ENCODE results near the gene RIPPLY1. TPM values are rescaled to one million over a fixed set of nuclear protein-coding genes. Genes with fewer than 3 reads are reported as not detected.

Gene RIPPLY1
- total RNA-seq, 1 experiment from 2014 or later, result not detected

GRCh38 chrX:106894978-106895452 is 8.1 kb downstream of the RIPPLY1 start:
- CTCF ChIA-PET, result interaction anchor here (1.1 to 1.3 kb wide), 2 partner anchors 65 to 999 kb away, joined by 5 to 7 read pairs; no protein-coding TSS in a partner anchor
- Histone ChIP-seq H3K9me2 (ENCODE audit: insufficient read depth) (no peaks in the 10 kb centered on the region), H3K4me3 (no peak overlapping the region), H3K4me2 (peak overlapping the region; percentile 61), H3K27ac (peak overlapping the region; percentile 62), H3K4me1 (replicated peaks; ENCODE audit: insufficient read depth) (peaks cover 41% of the 10 kb centered on the region), H3F3A (ENCODE audit: insufficient read depth, low read depth) (peaks cover 7% of the 10 kb centered on the region; the same call in 1 of the 2 replicates), H3K79me2 (ENCODE audit: low read depth) (no peaks in the 10 kb centered on the region), H3K36me3 (ENCODE audit: low read depth) (no peaks in the 10 kb centered on the region), H3K9me3 (ENCODE audit: insufficient read depth, low read depth) (no peaks in the 10 kb centered on the region), H4K20me1 (ENCODE audit: insufficient read depth) (no peaks in the 10 kb centered on the region), H2AFZ (peak overlapping the region; percentile 48; the same call in 1 of the 2 replicates), H3K27me3 (ENCODE audit: insufficient read depth, low read depth) (no peaks in the 10 kb centered on the region)
- intact Hi-C loops (cut with micrococcal nuclease; ENCODE audit: unreplicated experiment), result loop anchor here (2.0 to 10.0 kb wide), 8 partner anchors 60 to 1177 kb away; partner anchors contain the start of genes NCBP2L, RBM41 and TSC22D3
- no peak for TF ChIP-seq CTCF (conservative IDR thresholded peaks at IDR 0.05)
- TF ChIP-seq EZH2 (IDR thresholded peaks at IDR 0.05; ENCODE audit: low read depth), result no peak
- BruUV-seq (replicated peaks), result no TSS peak
- POLR2A ChIA-PET (ENCODE audit: unreplicated experiment), result no interaction called here
- peak; percentile 43 to 82 for DNase-seq

- no peaks in the 10 kb centered on the region for H4K20me1 ChIP-seq (ENCODE audit: insufficient read depth)
- H3K79me2 ChIP-seq (ENCODE audit: low read depth), result no peaks in the 10 kb centered on the region
- H3K36me3 ChIP-seq (ENCODE audit: low read depth), result no peaks in the 10 kb centered on the region
- peak overlapping the region; percentile 61 for H3K4me2 ChIP-seq
- ChIA-PET POLR2A (ENCODE audit: unreplicated experiment) (interaction anchor here (0.6 kb wide), 2 partner anchors 10 to 20 kb away, joined by 3 to 11 read pairs; no protein-coding TSS in a partner anchor), CTCF (interaction anchor here (1.1 to 1.3 kb wide), 2 partner anchors 65 to 1000 kb away, joined by 5 to 7 read pairs; no protein-coding TSS in a partner anchor)
- peak overlapping the region; percentile 62 for H3K27ac ChIP-seq
- no peaks in the 10 kb centered on the region for H3K9me2 ChIP-seq (ENCODE audit: insufficient read depth)
- H2AFZ ChIP-seq, result peak overlapping the region; percentile 48; the same call in 1 of the 2 replicates
- peaks cover 35% of the 10 kb centered on the region for H3K4me1 ChIP-seq (replicated peaks; ENCODE audit: insufficient read depth)
- BruUV-seq (replicated peaks), result no TSS peak
- no peaks in the 10 kb centered on the region for H3K27me3 ChIP-seq (ENCODE audit: insufficient read depth, low read depth)
- peak; percentile 56 to 68 for DNase-seq
- no peak overlapping the region for H3K4me3 ChIP-seq
- intact Hi-C loops (cut with micrococcal nuclease; ENCODE audit: unreplicated experiment), result loop anchor here (2.0 to 10.0 kb wide), 6 partner anchors 60 to 1106 kb away; partner anchors contain the start of genes NCBP2L, RBM41 and TSC22D3
- TF ChIP-seq CTCF (conservative IDR thresholded peaks at IDR 0.05) (peak; percentile 86), EZH2 (IDR thresholded peaks at IDR 0.05; ENCODE audit: low read depth) (no peak)
- H3K9me3 ChIP-seq (ENCODE audit: insufficient read depth, low read depth), result no peaks in the 10 kb centered on the region
- H3F3A ChIP-seq (ENCODE audit: insufficient read depth, low read depth), result peaks cover 7% of the 10 kb centered on the region; the same call in 1 of the 2 replicates
Observed at GRCh38 chrX:106894392-106894909, 8.7 kb downstream of the RIPPLY1 start.

- Histone ChIP-seq H3K9me3 (ENCODE audit: insufficient read depth, low read depth) (no peaks in the 10 kb centered on the region), H3K9me2 (ENCODE audit: insufficient read depth) (no peaks in the 10 kb centered on the region), H3K27ac (no peak overlapping the region), H2AFZ (no peak overlapping the region), H3F3A (ENCODE audit: insufficient read depth, low read depth) (peaks cover 7% of the 10 kb centered on the region; the same call in 1 of the 2 replicates), H3K4me1 (replicated peaks; ENCODE audit: insufficient read depth) (peaks cover 22% of the 10 kb centered on the region), H3K79me2 (ENCODE audit: low read depth) (no peaks in the 10 kb centered on the region), H3K4me2 (no peak overlapping the region), H4K20me1 (ENCODE audit: insufficient read depth) (no peaks in the 10 kb centered on the region), H3K27me3 (ENCODE audit: insufficient read depth, low read depth) (no peaks in the 10 kb centered on the region), H3K36me3 (ENCODE audit: low read depth) (no peaks in the 10 kb centered on the region), H3K4me3 (no peak overlapping the region)
- no TSS peak for BruUV-seq (replicated peaks)
- POLR2A ChIA-PET (ENCODE audit: unreplicated experiment), result no interaction called here
- intact Hi-C loops (cut with micrococcal nuclease; ENCODE audit: unreplicated experiment), result loop anchor here (5.0 to 10.0 kb wide), 4 partner anchors 223 to 885 kb away; partner anchors contain the start of genes NCBP2L, RBM41 and TSC22D3
- TF ChIP-seq CTCF (conservative IDR thresholded peaks at IDR 0.05) (no peak), EZH2 (IDR thresholded peaks at IDR 0.05; ENCODE audit: low read depth) (no peak)
- no peak for DNase-seq
- CTCF ChIA-PET, result no interaction called here
Observed at GRCh38 chrX:106891762-106892460, 11.2 kb downstream of the RIPPLY1 start.

Data from PC-9 (cell line).